ENCODE measurements around the gene ACTL7B.
"Not testable (repeated sequence)": the region's sequence is repeated elsewhere in the genome, so short reads cannot be mapped to it uniquely, and the experiment has no call there.

The ACTL7B gene

GRCh38 chr9:108900176-108900575 lies 44.4 kb upstream of the ACTL7B start:
- no peaks in the 10 kb centered on the region for H3K27me3 ChIP-seq (ENCODE audit: insufficient read depth, poor library complexity, severe bottlenecking)
- no peak overlapping the region for H3K4me3 ChIP-seq (ENCODE audit: severe bottlenecking)
- H3K27ac ChIP-seq (ENCODE audit: poor library complexity, severe bottlenecking) = no peak overlapping the region
- H3K9me3 ChIP-seq (ENCODE audit: severe bottlenecking) = no peaks in the 10 kb centered on the region
- DNase-seq (ENCODE audit: low spot score) = no peak
- TF ChIP-seq CTCF (IDR thresholded peaks at IDR 0.05; ENCODE audit: poor library complexity, severe bottlenecking) = no peak
- no peaks in the 10 kb centered on the region for H3K4me1 ChIP-seq (ENCODE audit: insufficient read depth, poor library complexity, severe bottlenecking)
- peaks cover 92% of the 10 kb centered on the region for H3K36me3 ChIP-seq (ENCODE audit: low read depth)
- ATAC-seq (ENCODE audit: low read depth) = no peak

- not testable (repeated sequence) for DNase-seq (ENCODE audit: low spot score); H3K4me3 ChIP-seq (ENCODE audit: severe bottlenecking); H3K27ac ChIP-seq (ENCODE audit: poor library complexity, severe bottlenecking); H3K9me3 ChIP-seq (ENCODE audit: severe bottlenecking); H3K4me1 ChIP-seq (ENCODE audit: insufficient read depth, poor library complexity, severe bottlenecking); ATAC-seq (ENCODE audit: low read depth); H3K27me3 ChIP-seq (ENCODE audit: insufficient read depth, poor library complexity, severe bottlenecking)
- H3K36me3 ChIP-seq (ENCODE audit: low read depth) = peaks cover 92% of the 10 kb centered on the region
Measured at GRCh38 chr9:108899023-108899695, 43.4 kb upstream of the ACTL7B start.

GRCh38 chr9:108897324-108898096 lies 41.7 kb upstream of the ACTL7B start:
- Histone ChIP-seq H3K36me3 (ENCODE audit: low read depth) (peaks cover 90% of the 10 kb centered on the region), H3K27ac (ENCODE audit: poor library complexity, severe bottlenecking) (no peak overlapping the region), H3K27me3 (ENCODE audit: insufficient read depth, poor library complexity, severe bottlenecking) (no peaks in the 10 kb centered on the region), H3K9me3 (ENCODE audit: severe bottlenecking) (no peaks in the 10 kb centered on the region), H3K4me1 (ENCODE audit: insufficient read depth, poor library complexity, severe bottlenecking) (no peaks in the 10 kb centered on the region), H3K4me3 (ENCODE audit: severe bottlenecking) (no peak overlapping the region)
- TF ChIP-seq CTCF (IDR thresholded peaks at IDR 0.05; ENCODE audit: poor library complexity, severe bottlenecking) = no peak
- DNase-seq (ENCODE audit: low spot score) = no peak
- ATAC-seq (ENCODE audit: low read depth) = no peak

GRCh38 chr9:108894225-108894997 lies 38.6 kb upstream of the ACTL7B start:
- H3K36me3 ChIP-seq (ENCODE audit: low read depth) = peaks cover 91% of the 10 kb centered on the region
- DNase-seq (ENCODE audit: low spot score) (no peak), ATAC-seq (ENCODE audit: low read depth) (no peak)
- no peak for TF ChIP-seq CTCF (IDR thresholded peaks at IDR 0.05; ENCODE audit: poor library complexity, severe bottlenecking)
- H3K9me3 ChIP-seq (ENCODE audit: severe bottlenecking) = no peaks in the 10 kb centered on the region
- H3K27me3 ChIP-seq (ENCODE audit: insufficient read depth, poor library complexity, severe bottlenecking) = no peaks in the 10 kb centered on the region
- H3K4me1 ChIP-seq (ENCODE audit: insufficient read depth, poor library complexity, severe bottlenecking) = no peaks in the 10 kb centered on the region
- H3K4me3 ChIP-seq (ENCODE audit: severe bottlenecking) = no peak overlapping the region
- H3K27ac ChIP-seq (ENCODE audit: poor library complexity, severe bottlenecking) = no peak overlapping the region

GRCh38 chr9:108889649-108890067 lies 33.9 kb upstream of the ACTL7B start:
- TF ChIP-seq CTCF (IDR thresholded peaks at IDR 0.05; ENCODE audit: poor library complexity, severe bottlenecking) = peak; percentile 32
- no peak for DNase-seq (ENCODE audit: low spot score)
- Histone ChIP-seq H3K27me3 (ENCODE audit: insufficient read depth, poor library complexity, severe bottlenecking) (no peaks in the 10 kb centered on the region), H3K4me1 (ENCODE audit: insufficient read depth, poor library complexity, severe bottlenecking) (peaks cover 16% of the 10 kb centered on the region), H3K36me3 (ENCODE audit: low read depth) (peaks cover 79% of the 10 kb centered on the region), H3K9me3 (ENCODE audit: severe bottlenecking) (no peaks in the 10 kb centered on the region), H3K27ac (ENCODE audit: poor library complexity, severe bottlenecking) (no peak overlapping the region), H3K4me3 (ENCODE audit: severe bottlenecking) (no peak overlapping the region)
- ATAC-seq (ENCODE audit: low read depth) = no peak; the same call in 2 of the 3 replicates

- not testable (repeated sequence) for H3K9me3 ChIP-seq (ENCODE audit: severe bottlenecking); DNase-seq (ENCODE audit: low spot score); ATAC-seq (ENCODE audit: low read depth); H3K27me3 ChIP-seq (ENCODE audit: insufficient read depth, poor library complexity, severe bottlenecking); H3K4me3 ChIP-seq (ENCODE audit: severe bottlenecking)
- Histone ChIP-seq H3K36me3 (ENCODE audit: low read depth) (peaks cover 75% of the 10 kb centered on the region), H3K27ac (ENCODE audit: poor library complexity, severe bottlenecking) (peak overlapping the region; percentile 70), H3K4me1 (ENCODE audit: insufficient read depth, poor library complexity, severe bottlenecking) (peaks cover 16% of the 10 kb centered on the region)
Measured at GRCh38 chr9:108886594-108887271, 30.9 kb upstream of the ACTL7B start.

All from RWPE2 (cell line).